GM12872 (cell line): ENCODE results near the gene MALSU1.

Experiments
- CTCF ChIP-seq: IDR thresholded peaks from 3 replicates; pipeline ENCODE4 v1.5.1; 2011; ENCODE audit warnings: low read depth, mild to moderate bottlenecking, low read length, moderate library complexity; ENCODE audit not compliant: insufficient read depth

MALSU1 gene

GRCh38 chr7:23276947-23277346 is 22.2 kb upstream of the MALSU1 start:
- no peak for TF ChIP-seq CTCF

GRCh38 chr7:23277359-23277989 is 21.7 kb upstream of the MALSU1 start:
- peak; percentile 80 for TF ChIP-seq CTCF

GRCh38 chr7:23279819-23280525 is 19.2 kb upstream of the MALSU1 start:
- TF ChIP-seq CTCF: no peak

- no peak for TF ChIP-seq CTCF
These were observed 16.1 kb upstream of the MALSU1 start for GRCh38 chr7:23283086-23283485.

GRCh38 chr7:23284871-23285270 is 14.3 kb upstream of the MALSU1 start:
- TF ChIP-seq CTCF: no peak

GRCh38 chr7:23285657-23286646 is 13.2 kb upstream of the MALSU1 start:
- TF ChIP-seq CTCF: no peak

GRCh38 chr7:23287612-23288011 is 11.5 kb upstream of the MALSU1 start:
- no peak for TF ChIP-seq CTCF
